NCI-H345 treated with DMSO at 0.1 percent for 48 hours (cell line): ENCODE results near the gene CACNA1B.
"Not testable (repeated sequence)": the region's sequence is repeated elsewhere in the genome, so short reads cannot be mapped to it uniquely, and the experiment has no call there.

ENCODE experiments used
- DNase-seq: peaks from one replicate; lab custom pipeline; 2025; ENCODE audit not compliant: unreplicated experiment; lab: John Stamatoyannopoulos, UW

CACNA1B gene

GRCh38 chr9:138126090-138126857 is 248.7 kb downstream of the CACNA1B start:
- DNase-seq: not testable (repeated sequence)

GRCh38 chr9:138126858-138127584 is 249.4 kb downstream of the CACNA1B start:
- DNase-seq: not testable (repeated sequence)

- DNase-seq: not testable (repeated sequence)
Measured at GRCh38 chr9:138128027-138128426, 250.4 kb downstream of the CACNA1B start.

GRCh38 chr9:138129318-138129717 is 251.7 kb downstream of the CACNA1B start:
- DNase-seq: not testable (repeated sequence)

GRCh38 chr9:138132946-138133705 is 255.5 kb downstream of the CACNA1B start:
- not testable (repeated sequence) for DNase-seq

- not testable (repeated sequence) for DNase-seq
Measured at GRCh38 chr9:138134581-138134980, 257.0 kb downstream of the CACNA1B start.

- DNase-seq: not testable (repeated sequence)
Measured at GRCh38 chr9:138139096-138139495, 261.5 kb downstream of the CACNA1B start.

- DNase-seq: not testable (repeated sequence)
Measured at GRCh38 chr9:138140980-138141379, 263.4 kb downstream of the CACNA1B start.

GRCh38 chr9:138142528-138143244 is 265.1 kb downstream of the CACNA1B start:
- DNase-seq: not testable (repeated sequence)

- DNase-seq: not testable (repeated sequence)
Measured at GRCh38 chr9:138143491-138143890, 265.9 kb downstream of the CACNA1B start.

- peak; percentile 19 for DNase-seq
Measured at GRCh38 chr9:138147556-138147955, 270.0 kb downstream of the CACNA1B start.

GRCh38 chr9:138149672-138150656 is 272.4 kb downstream of the CACNA1B start:
- DNase-seq: not testable (repeated sequence)

GRCh38 chr9:138155788-138156187 is 278.2 kb downstream of the CACNA1B start:
- DNase-seq: not testable (repeated sequence)

- not testable (repeated sequence) for DNase-seq
Measured at GRCh38 chr9:138166793-138167192, 289.2 kb downstream of the CACNA1B start.
